ENCODE results near the gene NTRK2.

The NTRK2 gene

GRCh38 chr9:84669288-84670137, at the start of gene NTRK2:
Gene NTRK2 (plus strand): TSS chr9:84669729. CDS start chr9:84670749, 1,020 bp downstream.
- DNase-seq (ENCODE audit: low spot score) = peak; percentile 28

- DNase-seq (ENCODE audit: low spot score) = no peak
Observed at GRCh38 chr9:84620338-84620737, 49.2 kb upstream of the NTRK2 start.

- DNase-seq (ENCODE audit: low spot score) = no peak
Observed at GRCh38 chr9:84621811-84622210, 47.7 kb upstream of the NTRK2 start.

- no peak for DNase-seq (ENCODE audit: low spot score)
Observed at GRCh38 chr9:84622981-84623380, 46.5 kb upstream of the NTRK2 start.

GRCh38 chr9:84636436-84636835, 33.1 kb upstream of the NTRK2 start:
- DNase-seq (ENCODE audit: low spot score) = no peak

- no peak for DNase-seq (ENCODE audit: low spot score)
Observed at GRCh38 chr9:84642553-84643141, 26.9 kb upstream of the NTRK2 start.

- DNase-seq (ENCODE audit: low spot score) = no peak
Observed at GRCh38 chr9:84647699-84648098, 21.8 kb upstream of the NTRK2 start.

GRCh38 chr9:84652496-84653120, 16.9 kb upstream of the NTRK2 start:
- DNase-seq (ENCODE audit: low spot score) = no peak

GRCh38 chr9:84655447-84655846, 14.1 kb upstream of the NTRK2 start:
- DNase-seq (ENCODE audit: low spot score) = no peak

- DNase-seq (ENCODE audit: low spot score) = no peak
Observed at GRCh38 chr9:84659313-84659712, 10.2 kb upstream of the NTRK2 start.

GRCh38 chr9:84659773-84660172, 9.8 kb upstream of the NTRK2 start:
- no peak for DNase-seq (ENCODE audit: low spot score)

- DNase-seq (ENCODE audit: low spot score) = peak; percentile 57
Observed at GRCh38 chr9:84667571-84668195, 1.8 kb upstream of the NTRK2 start.

GRCh38 chr9:84668196-84669012, 1.1 kb upstream of the NTRK2 start:
- peak; percentile 69 for DNase-seq (ENCODE audit: low spot score)

GRCh38 chr9:84669013-84669287, 579 bp upstream of the NTRK2 start:
- DNase-seq (ENCODE audit: low spot score) = no peak

GRCh38 chr9:84670138-84671041, 861 bp downstream of the NTRK2 start:
- peak; percentile 20 for DNase-seq (ENCODE audit: low spot score)

- DNase-seq (ENCODE audit: low spot score) = peak; percentile 16
Observed at GRCh38 chr9:84671586-84672521, 2.3 kb downstream of the NTRK2 start.

GRCh38 chr9:84673806-84674205, 4.3 kb downstream of the NTRK2 start:
- no peak for DNase-seq (ENCODE audit: low spot score)

GRCh38 chr9:84677080-84677479, 7.6 kb downstream of the NTRK2 start:
- no peak for DNase-seq (ENCODE audit: low spot score)

GRCh38 chr9:84679571-84679970, 10.0 kb downstream of the NTRK2 start:
- DNase-seq (ENCODE audit: low spot score) = no peak

Data from hepatic stellate cell (primary cell).